Ureter (tissue), 1 donor: ENCODE measurements around the gene MICAL3. TPM values are rescaled to one million over a fixed set of nuclear protein-coding genes. Genes with fewer than 3 reads are reported as not detected.
"Not testable (repeated sequence)": the region's sequence is repeated elsewhere in the genome, so short reads cannot be mapped to it uniquely, and the experiment has no call there.

Source experiments
- DNase-seq: peaks from one replicate; pipeline ENCODE4 v3.0.0-alpha.2; 2020; ENCODE audit warnings: low spot score
- total RNA-seq: library from RNA; stranded (reverse); gene quantifications from one replicate; pipeline ENCODE4 v1.2.4, GENCODE V29; 2023
- donor health status: DM: yes; HTN: yes; CAD: no.

Gene MICAL3
- total RNA-seq, 1 donor from 2014 or later, result 67.1 TPM

- no peak for DNase-seq
Measured at GRCh38 chr22:17891481-17892167, 132.7 kb downstream of the MICAL3 start.

- no peak for DNase-seq
Measured at GRCh38 chr22:17890892-17891291, 133.5 kb downstream of the MICAL3 start.

GRCh38 chr22:17890245-17890671 lies 134.1 kb downstream of the MICAL3 start:
- no peak for DNase-seq

GRCh38 chr22:17888855-17889254 lies 135.5 kb downstream of the MICAL3 start:
- no peak for DNase-seq

GRCh38 chr22:17888439-17888838 lies 135.9 kb downstream of the MICAL3 start:
- DNase-seq, result no peak

- DNase-seq, result no peak
Measured at GRCh38 chr22:17884893-17885292, 139.5 kb downstream of the MICAL3 start.

GRCh38 chr22:17884084-17884483 lies 140.3 kb downstream of the MICAL3 start:
- peak; percentile 65 for DNase-seq

- no peak for DNase-seq
Measured at GRCh38 chr22:17883356-17883755, 141.0 kb downstream of the MICAL3 start.

GRCh38 chr22:17882727-17883126 lies 141.6 kb downstream of the MICAL3 start:
- no peak for DNase-seq

GRCh38 chr22:17882162-17882561 lies 142.2 kb downstream of the MICAL3 start:
- DNase-seq, result no peak

- DNase-seq, result no peak
Measured at GRCh38 chr22:17881366-17881765, 143.0 kb downstream of the MICAL3 start.

GRCh38 chr22:17880468-17880867 lies 143.9 kb downstream of the MICAL3 start:
- no peak for DNase-seq

- DNase-seq, result no peak
Measured at GRCh38 chr22:17880020-17880419, 144.3 kb downstream of the MICAL3 start.

GRCh38 chr22:17878941-17879340 lies 145.4 kb downstream of the MICAL3 start:
- DNase-seq, result no peak

GRCh38 chr22:17878186-17878694 lies 146.1 kb downstream of the MICAL3 start:
- no peak for DNase-seq

- DNase-seq, result not testable (repeated sequence)
Measured at GRCh38 chr22:17876878-17877855, 147.2 kb downstream of the MICAL3 start.

- DNase-seq, result no peak
Measured at GRCh38 chr22:17876306-17876831, 148.0 kb downstream of the MICAL3 start.

GRCh38 chr22:17875631-17876030 lies 148.7 kb downstream of the MICAL3 start:
- no peak for DNase-seq

- no peak for DNase-seq
Measured at GRCh38 chr22:17875156-17875555, 149.2 kb downstream of the MICAL3 start.

- DNase-seq, result no peak
Measured at GRCh38 chr22:17874231-17874905, 150.0 kb downstream of the MICAL3 start.

GRCh38 chr22:17873804-17874203 lies 150.6 kb downstream of the MICAL3 start:
- DNase-seq, result no peak

- DNase-seq, result no peak
Measured at GRCh38 chr22:17873116-17873515, 151.2 kb downstream of the MICAL3 start.
